ENCODE results near the gene PAIP2B. TPM values are rescaled to one million over a fixed set of nuclear protein-coding genes. Genes with fewer than 3 reads are reported as not detected.

The PAIP2B gene
- polyA plus RNA-seq, 3 donors: 0.08 to 0.20 (median 0.17) TPM

GRCh38 chr2:71220743-71221142 is 6.2 kb downstream of the PAIP2B start:
- H3K9me3 Mint-ChIP-seq: peaks cover 0 to 4% (median 0%) of the 10 kb centered on the region in 7 donors
- DNase-seq: no peak

GRCh38 chr2:71216501-71216900 is 10.4 kb downstream of the PAIP2B start:
- H3K36me3 Mint-ChIP-seq: no peaks in the 10 kb centered on the region
- Histone ChIP-seq H3K27ac (ENCODE audit: low read depth in 1 of 2, low read length in 2 of 2) (no peak overlapping the region), H4K20me1 (ENCODE audit: insufficient read depth, low read length) (no peaks in the 10 kb centered on the region), H3K36me3 (replicated peaks in 1 of 2; ENCODE audit: control insufficient read depth in 1 of 2, insufficient read depth in 2 of 2, low read length in 2 of 2) (no peaks in the 10 kb centered on the region), H3K9ac (ENCODE audit: insufficient read depth, low read length, poor library complexity, severe bottlenecking) (no peak overlapping the region), H3K4me2 (replicated peaks; ENCODE audit: extremely low read depth, low read length, poor library complexity, severe bottlenecking) (no peak overlapping the region), H3K4me1 (ENCODE audit: control insufficient read depth in 1 of 2, insufficient read depth in 2 of 2, low read length in 2 of 2) (no peaks in the 10 kb centered on the region), H3K9me3 (replicated peaks in 1 of 2; ENCODE audit: control insufficient read depth in 1 of 2, insufficient read depth in 1 of 2, low read length in 2 of 2) (no peaks in the 10 kb centered on the region), H2AFZ (ENCODE audit: insufficient read depth, low read depth, low read length, poor library complexity, severe bottlenecking) (no peak overlapping the region), H3K79me2 (ENCODE audit: insufficient read depth, low read length) (no peaks in the 10 kb centered on the region), H3K4me3 (replicated peaks in 1 of 3; ENCODE audit: low read depth in 2 of 3, low read length in 3 of 3) (no peak overlapping the region), H3K27me3 (ENCODE audit: control insufficient read depth in 2 of 2, insufficient read depth in 2 of 2, low read length in 2 of 2) (no peaks in the 10 kb centered on the region)
- no peaks in the 10 kb centered on the region for H3K4me1 Mint-ChIP-seq
- H3K27ac Mint-ChIP-seq: no peak overlapping the region
- DNase-seq: no peak
- H3K4me3 Mint-ChIP-seq: no peak overlapping the region
- H3K9me3 Mint-ChIP-seq: no peaks in the 10 kb centered on the region
- intact Hi-C loops (cut with micrococcal nuclease): no loop called here
- TF ChIP-seq, protein P1, sequence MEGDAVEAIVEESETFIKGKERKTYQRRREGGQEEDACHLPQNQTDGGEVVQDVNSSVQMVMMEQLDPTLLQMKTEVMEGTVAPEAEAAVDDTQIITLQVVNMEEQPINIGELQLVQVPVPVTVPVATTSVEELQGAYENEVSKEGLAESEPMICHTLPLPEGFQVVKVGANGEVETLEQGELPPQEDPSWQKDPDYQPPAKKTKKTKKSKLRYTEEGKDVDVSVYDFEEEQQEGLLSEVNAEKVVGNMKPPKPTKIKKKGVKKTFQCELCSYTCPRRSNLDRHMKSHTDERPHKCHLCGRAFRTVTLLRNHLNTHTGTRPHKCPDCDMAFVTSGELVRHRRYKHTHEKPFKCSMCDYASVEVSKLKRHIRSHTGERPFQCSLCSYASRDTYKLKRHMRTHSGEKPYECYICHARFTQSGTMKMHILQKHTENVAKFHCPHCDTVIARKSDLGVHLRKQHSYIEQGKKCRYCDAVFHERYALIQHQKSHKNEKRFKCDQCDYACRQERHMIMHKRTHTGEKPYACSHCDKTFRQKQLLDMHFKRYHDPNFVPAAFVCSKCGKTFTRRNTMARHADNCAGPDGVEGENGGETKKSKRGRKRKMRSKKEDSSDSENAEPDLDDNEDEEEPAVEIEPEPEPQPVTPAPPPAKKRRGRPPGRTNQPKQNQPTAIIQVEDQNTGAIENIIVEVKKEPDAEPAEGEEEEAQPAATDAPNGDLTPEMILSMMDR (IDR thresholded peaks at IDR 0.05): no peak
- H3K27me3 Mint-ChIP-seq (ENCODE audit: low read depth in 3 of 3): no peaks in the 10 kb centered on the region
- no CpG with 5 or more reads among the region's 1 CpG for WGBS (ENCODE audit: insufficient coverage)

More at GRCh38 chr2:71220743-71221142, 6.2 kb downstream of the PAIP2B start:
- Mint-ChIP-seq H3K27ac (no peak overlapping the region), H3K4me1 (no peaks in the 10 kb centered on the region), H3K27me3 (ENCODE audit: low read depth in 3 of 3) (peaks cover 2 to 3% (median 3%) of the 10 kb centered on the region in 3 donors), H3K4me3 (no peak overlapping the region), H3K36me3 (no peaks in the 10 kb centered on the region)
- WGBS (ENCODE audit: insufficient coverage): 90% methylated on average over 2 of the region's 2 CpGs
- H3K27me3 ChIP-seq (ENCODE audit: control insufficient read depth in 2 of 2, insufficient read depth in 2 of 2, low read length in 2 of 2): no peaks in the 10 kb centered on the region
- H2AFZ ChIP-seq (ENCODE audit: insufficient read depth, low read depth, low read length, poor library complexity, severe bottlenecking): no peak overlapping the region
- H3K9ac ChIP-seq (ENCODE audit: insufficient read depth, low read length, poor library complexity, severe bottlenecking): no peak overlapping the region
- no peaks in the 10 kb centered on the region for H3K36me3 ChIP-seq (replicated peaks in 1 of 2; ENCODE audit: control insufficient read depth in 1 of 2, insufficient read depth in 2 of 2, low read length in 2 of 2)
- H3K4me3 ChIP-seq (replicated peaks in 1 of 3; ENCODE audit: low read depth in 2 of 3, low read length in 3 of 3): no peak overlapping the region
- H4K20me1 ChIP-seq (ENCODE audit: insufficient read depth, low read length): no peaks in the 10 kb centered on the region
- H3K27ac ChIP-seq (ENCODE audit: low read depth in 1 of 2, low read length in 2 of 2): no peak overlapping the region
- TF ChIP-seq, protein P1 (IDR thresholded peaks at IDR 0.05): no peak
- no peak overlapping the region for H3K4me2 ChIP-seq (replicated peaks; ENCODE audit: extremely low read depth, low read length, poor library complexity, severe bottlenecking)
- no peaks in the 10 kb centered on the region for H3K79me2 ChIP-seq (ENCODE audit: insufficient read depth, low read length)
- intact Hi-C loops (cut with micrococcal nuclease): no loop called here
- H3K4me1 ChIP-seq (ENCODE audit: control insufficient read depth in 1 of 2, insufficient read depth in 2 of 2, low read length in 2 of 2): no peaks in the 10 kb centered on the region
- no peaks in the 10 kb centered on the region for H3K9me3 ChIP-seq (replicated peaks in 1 of 2; ENCODE audit: control insufficient read depth in 1 of 2, insufficient read depth in 1 of 2, low read length in 2 of 2)

Data from CD14-positive monocyte (primary cell).